Stimulated activated CD4-positive, alpha-beta T cell treated with anti-CD3 and anti-CD28 coated beads, Interleukin-15, amount 100 ng/mL, for 24 hours (primary cell): ENCODE data around the gene TNFRSF18.

Experiments used
- DNase-seq: peaks from one replicate; pipeline ENCODE4 v3.0.0-alpha.2; 2020

The TNFRSF18 gene

DNA sequence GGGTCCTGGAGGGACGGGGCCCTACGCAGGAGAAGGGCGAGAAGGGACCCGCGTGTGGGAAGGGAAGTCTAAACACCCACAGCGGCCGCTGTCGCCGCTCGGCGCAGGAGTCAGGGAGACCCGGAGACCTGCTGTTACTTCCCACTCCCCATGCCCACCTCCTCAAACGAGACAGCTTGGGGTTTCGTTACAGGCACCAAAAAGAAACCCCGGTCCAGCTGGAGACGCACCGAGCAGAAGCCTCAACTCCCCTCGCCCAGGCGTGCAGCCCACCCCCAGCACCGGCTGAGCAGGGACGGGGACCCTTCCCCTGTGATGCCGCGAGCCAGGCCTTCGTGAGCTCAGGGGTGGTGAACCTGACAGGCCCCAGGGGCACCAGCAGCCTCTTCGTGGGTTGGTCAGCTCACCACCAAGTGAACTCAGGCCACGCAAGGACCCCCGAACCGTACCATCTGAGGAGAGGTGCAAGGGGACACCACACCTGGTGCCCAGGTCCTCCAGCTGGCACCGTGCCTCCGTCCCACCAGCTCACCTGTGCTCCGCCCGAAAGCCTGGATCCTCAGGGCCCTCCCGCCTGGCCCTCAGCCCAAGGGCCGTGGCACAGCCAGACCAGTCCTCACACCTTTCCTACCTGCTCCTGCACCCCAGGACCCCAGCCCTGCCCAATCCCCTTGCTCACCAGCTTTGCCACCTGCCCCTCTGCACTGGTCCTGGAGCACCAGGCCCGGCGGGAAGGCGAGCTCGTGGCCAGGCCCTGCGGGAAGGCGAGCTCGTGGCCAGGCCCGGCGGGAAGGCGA, 20.4 kb upstream of the TNFRSF18 start:
- DNase-seq: no peak

GRCh38 chr1:1225913-1226312, 19.5 kb upstream of the TNFRSF18 start:
- DNase-seq: no peak

- DNase-seq: no peak
Measured at GRCh38 chr1:1225238-1225845, 18.9 kb upstream of the TNFRSF18 start.

DNA sequence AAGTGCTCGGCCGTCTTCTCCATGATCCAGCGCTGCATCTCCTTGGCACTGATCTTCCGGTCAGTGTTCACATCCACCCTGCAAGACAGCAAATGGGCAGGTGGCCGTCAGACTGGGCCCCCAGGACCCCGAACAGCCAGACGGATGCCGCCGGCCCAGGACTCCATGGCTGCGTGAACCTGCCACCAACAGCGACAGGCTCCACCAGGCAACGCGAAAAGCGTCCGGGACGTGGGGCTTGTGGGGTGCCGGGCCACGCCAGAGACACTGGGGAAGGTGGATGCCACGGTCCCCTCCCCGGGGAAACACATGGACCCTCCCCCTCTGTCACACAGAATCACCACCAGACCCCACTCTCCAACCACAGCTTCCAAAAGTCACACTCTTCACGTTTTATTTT, 17.5 kb upstream of the TNFRSF18 start:
- no peak for DNase-seq

DNA sequence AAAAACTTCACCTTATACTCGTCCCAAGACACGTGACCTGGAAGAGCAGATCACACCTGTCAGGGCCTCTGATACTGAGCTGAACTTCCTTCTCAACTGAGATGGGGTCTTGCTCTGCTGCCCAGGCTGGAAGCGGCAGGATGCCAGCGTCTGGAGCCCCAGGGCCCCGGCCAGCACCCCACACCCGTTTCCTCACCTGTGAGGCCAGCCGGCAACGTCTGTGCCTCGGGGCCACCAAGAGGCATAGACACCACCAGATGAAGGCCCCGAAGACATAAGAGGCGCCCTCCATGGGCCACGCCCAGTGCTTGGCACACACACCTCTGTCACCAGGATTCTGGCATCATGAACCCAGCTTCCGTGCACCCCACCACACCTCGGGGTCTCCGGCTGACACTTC, 16.9 kb upstream of the TNFRSF18 start:
- no peak for DNase-seq

DNA sequence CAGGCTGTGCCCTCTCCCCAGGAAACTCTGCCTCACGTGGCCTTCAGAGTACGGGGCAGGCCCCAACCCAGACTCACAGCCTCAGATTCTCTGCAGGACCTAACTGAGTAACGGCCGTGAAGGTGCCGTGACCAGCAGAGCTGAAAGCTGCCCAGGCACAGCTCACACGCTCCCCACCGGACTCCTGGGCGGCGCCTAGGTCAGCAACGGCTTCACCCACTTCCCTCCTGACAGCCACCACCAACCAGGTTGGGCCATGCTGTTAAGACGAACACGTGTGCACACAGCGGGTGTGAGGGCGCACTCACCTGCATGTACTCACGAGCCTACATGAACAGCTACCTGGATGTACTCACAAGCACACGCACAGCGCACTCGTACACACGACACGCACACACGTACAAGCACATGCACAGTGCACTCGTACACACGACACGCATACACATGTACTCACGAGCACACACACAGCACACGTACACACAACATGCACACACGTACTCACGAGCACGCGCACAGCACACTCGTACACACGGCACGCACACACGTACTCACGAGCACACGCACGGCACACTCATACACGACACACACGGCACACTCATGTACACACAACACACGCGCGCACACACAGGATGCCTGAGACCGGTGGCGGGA, 16.3 kb upstream of the TNFRSF18 start:
- no peak for DNase-seq

DNA sequence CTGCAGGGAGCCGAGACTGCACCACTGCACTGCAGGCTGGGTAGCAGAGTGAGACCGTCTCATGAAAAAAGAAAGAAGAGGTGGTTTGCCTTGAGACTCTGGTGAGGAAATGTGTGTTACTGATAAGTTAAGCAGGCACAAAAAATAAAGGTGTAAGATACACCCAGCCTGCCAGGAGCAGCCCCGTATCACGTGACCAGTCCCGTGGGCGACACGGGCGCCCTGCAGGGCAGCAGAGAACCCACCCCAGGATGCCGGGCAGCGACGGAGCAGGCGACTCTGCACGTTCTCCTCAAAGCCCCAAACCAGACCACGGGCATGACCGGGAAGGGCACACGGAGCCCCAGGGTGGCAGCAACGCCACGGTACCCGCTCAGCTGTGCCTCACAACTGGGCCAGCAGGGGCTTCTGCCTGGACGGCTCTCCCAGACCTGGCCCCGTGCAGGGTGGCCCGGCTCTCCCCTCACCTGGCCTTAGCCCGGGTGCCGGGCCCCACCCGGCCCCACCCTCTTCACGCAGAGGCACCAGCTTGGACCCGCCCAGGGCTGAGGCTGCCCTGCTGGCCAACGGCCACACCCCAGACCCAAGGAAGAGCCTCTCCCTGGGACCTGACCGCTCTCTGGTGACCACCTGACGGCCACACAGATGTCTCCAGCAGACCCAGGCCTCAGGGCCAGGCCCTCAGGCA, 15.6 kb upstream of the TNFRSF18 start:
- no peak for DNase-seq

- DNase-seq: no peak
Measured at GRCh38 chr1:1220197-1220596, 13.8 kb upstream of the TNFRSF18 start.

DNA sequence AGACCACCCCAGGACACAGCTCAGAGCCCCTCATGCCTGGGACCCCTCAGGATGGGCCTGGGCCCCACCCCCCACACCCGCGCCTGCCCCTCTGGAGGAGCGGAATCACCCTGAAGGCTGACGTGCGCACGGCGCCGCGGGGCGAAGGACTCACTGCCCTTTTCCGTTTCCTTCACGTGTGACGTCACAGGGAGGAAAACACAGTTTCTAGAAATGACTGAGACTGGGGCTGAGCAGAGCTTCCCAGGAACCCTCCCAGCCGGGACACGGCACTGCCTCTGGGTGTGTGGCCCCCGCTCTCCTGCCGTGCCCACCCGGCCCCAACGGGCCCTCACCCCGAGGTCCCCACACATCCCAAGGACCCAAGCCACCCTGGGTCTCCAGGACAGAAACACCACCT, 12.9 kb upstream of the TNFRSF18 start:
- DNase-seq: peak; percentile 73

DNA sequence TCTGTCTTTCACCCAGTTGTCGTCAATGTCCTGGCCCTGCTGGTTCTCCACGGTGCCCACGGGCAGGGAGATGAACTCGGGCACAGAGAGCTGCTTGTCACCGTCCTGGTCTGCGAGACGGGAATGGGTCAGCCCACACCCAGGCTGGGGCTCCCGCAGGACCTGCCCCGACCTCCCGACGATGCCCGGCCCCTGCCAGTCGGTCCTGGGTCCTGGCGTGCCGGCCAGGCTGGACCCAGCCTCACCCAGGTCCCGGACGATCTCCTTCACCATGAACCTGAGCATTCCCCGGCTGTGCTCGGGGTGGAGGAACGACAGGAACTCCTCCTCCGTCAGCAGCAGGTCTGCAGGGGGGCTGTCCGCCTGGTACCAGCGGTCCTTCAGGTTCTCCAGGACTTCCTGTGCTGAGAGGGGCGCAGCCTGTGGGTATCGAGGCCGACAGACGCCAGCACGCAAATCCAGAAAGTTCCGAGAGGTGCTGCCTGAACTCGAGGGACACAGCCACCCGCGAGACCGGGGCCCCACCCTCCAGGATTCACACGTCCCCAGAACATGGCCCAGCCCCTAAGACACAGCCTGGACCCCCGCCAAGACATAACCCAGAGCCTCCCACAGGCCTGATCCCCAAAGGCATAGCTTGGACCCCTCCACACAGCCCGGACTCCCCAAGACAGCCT, 12.3 kb upstream of the TNFRSF18 start:
- DNase-seq: no peak

DNA sequence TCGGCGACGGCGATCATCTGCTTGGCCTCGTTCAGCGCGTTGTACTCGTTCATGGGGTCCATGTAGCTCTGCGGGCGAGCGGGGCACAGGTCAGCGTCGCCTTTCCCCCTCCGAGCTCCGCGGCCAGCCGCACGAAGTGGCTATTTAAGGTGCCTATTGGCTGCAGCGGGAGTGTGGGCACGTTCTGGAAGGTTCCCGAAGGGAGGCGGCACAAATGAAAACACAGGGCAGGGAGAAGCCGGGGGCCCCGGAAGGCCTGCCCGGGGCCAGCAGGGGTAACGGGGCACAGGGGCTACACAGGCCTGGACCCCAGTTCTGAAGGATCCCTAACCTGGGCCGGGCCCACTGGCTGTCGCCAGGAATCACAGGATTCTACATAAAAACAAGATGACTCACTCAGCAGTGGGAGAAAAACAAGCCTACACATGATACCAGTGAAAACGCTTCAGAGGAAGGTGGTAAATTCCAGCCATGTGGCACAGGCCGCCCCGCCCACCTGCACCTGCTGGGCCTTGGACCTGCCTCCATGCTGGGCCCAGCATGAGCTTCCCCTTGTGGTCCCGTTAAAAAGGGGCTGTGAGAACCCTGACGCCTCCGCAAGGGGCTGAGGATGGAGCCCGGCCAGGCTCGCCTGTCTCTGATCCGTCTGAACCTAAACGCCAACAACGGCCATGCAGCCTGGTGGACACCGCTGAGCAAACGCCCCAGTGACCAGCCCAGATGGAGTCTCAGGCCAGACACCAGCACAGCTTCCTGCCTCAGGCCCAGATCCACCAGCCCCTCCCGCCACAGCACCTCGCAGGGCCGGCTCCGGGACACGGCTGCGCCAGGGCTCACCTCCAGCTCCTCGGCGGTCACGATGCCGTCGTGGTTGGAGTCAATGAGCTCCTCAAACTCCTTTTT, 11.5 kb upstream of the TNFRSF18 start:
- DNase-seq: peak; percentile 77

DNA sequence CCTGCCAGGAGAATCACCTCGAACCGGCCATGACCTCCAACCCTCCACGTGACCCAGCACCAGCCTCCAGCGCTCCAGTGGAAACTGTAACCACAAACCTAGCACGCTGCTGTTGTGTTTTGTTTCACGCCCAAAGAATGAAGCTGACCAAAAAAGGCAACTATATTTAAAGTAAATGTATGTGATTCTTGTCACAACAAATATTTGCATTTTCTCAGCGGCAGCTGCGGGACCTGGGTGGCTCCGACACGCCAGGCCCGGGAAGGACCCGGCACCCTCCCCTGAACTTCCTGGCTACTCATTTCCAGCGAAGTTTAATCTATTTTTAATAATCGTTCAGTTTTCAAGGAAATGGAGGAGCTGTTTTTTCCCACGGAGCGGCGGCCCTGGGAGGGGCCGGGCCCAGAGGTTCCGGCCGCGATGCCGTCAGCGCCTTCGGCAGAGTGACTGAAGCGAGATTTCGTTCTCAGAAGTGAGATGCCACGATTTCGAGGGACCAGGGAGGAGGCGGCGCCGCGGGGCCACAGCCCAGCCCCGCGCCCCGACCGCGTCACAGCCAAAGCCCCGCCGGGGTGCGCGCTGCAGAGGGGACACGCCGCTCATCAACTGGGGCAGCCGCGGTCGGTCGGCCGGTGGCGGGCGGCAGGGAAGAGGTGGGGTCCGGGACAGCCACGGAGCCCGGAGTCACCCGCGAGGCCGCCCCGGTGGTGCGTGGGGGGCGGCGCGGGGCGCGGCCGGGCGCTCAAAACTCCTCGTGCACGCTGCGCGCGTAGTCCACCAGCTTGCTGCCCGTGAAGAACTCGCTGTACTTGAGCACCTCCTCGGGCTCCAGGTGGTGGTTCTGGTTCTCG, 10.6 kb upstream of the TNFRSF18 start:
- peak; percentile 64 for DNase-seq

GRCh38 chr1:1215881-1216605, 9.7 kb upstream of the TNFRSF18 start:
- DNase-seq: peak; percentile 16

GRCh38 chr1:1215080-1215676, 8.8 kb upstream of the TNFRSF18 start:
- DNase-seq: peak; percentile 42

DNA sequence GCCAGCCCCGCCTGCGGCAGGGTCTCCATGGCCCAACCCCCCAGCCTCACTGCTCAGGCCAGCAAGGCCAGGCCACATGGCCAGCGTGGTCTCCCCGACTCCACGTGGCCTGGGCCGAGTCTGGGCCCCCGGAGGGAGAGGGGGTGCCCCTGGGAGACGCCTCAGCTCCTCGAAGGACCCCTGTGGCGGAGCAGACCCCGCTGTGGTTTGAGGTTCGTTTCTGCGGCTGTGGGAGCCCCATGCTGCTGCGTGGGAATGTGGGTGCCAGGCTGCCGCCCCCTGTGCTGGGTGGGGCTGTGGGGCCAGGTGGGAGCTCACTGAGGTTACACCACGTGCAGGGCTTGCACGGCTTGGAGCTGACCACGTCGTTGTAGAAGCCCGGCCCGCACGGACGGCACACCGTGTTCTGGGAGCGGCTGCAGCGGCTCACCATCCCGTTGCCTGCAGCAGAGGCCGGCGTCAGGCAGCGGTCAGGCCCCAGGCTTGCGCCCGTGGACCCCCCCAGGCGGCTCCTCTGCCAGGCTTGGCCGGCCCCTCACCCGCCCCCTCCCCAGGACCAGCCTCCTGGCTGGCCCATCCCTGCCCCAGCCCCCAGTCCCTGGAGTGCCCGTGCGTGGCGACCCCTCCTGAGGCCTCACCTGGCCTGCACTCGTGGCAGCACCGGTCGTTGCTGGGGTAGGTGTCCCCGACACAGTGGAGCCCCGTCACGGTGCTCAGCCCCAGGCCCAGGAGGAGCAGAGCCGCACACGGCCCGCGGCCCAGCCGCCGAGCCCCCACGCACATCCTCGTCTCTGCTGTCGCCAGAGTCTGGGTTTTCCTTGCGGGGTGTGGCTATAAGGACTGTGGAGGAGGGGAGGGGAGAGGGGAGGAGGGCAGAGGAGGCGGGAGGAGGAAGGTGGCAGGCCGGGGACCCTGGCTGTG, 7.2 kb upstream of the TNFRSF18 start, which contains the start of gene TNFRSF4:
Gene TNFRSF4 (minus strand): TSS at position 809 of the 921 bp plus-strand sequence. CDS start 26 bp downstream, at position 783.
- DNase-seq: peak; percentile 77

GRCh38 chr1:1212780-1213344, 6.5 kb upstream of the TNFRSF18 start:
- DNase-seq: peak; percentile 69

DNA sequence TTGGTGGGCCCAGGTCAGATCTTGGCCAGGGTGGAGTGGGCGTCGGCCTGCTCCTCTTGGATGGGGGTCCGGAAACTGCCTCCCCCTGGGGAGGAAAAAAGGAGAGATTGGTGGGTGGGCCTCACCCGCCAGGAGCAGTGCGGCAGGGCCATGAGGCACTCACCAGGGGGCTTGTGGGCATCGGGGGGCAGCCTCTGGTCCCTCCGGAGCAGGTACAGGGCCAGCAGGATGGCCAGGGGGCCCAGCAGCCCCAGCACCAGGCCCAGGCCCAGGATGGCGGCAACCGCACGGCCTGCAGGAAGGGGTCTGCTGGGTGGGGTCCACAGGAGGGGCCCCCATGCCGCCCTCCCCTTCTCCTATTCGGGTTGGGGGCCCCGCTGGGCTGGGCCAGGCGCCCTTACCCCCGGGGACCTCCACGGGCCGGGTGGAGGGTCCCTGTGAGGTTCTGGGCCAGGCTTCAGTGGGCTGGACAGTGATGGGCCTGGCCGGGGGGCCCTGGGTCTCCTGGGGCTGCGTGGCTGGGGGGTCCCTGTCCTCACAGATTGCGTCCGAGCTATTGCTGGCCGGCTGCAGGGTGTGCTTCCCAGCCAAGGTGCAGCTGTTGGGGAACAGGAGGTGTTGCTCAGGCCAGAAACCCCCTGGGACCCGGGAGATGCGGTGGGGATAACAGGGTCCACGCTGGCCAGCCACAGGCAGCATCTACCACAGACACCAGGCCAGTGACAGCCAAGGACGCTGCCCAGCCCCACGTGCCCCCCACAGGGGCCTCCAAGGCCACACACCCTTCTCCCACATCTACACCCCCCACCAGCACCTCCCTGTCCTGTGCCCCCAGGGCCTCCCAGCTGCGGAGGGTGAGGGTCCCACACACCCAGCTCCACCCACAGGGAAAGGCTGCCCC, 5.4 kb upstream of the TNFRSF18 start:
- DNase-seq: peak; percentile 20
